PC-9 (cell line): ENCODE measurements around the gene RARS2.

ENCODE experiments used
- CTCF ChIP-seq: fragments of 200-600 bp; sonication (generic); conservative IDR thresholded peaks from 2 replicates; pipeline ENCODE4 v1.6.1; 2017; ENCODE audit warnings: mixed run types, antibody characterized with exemption, mild to moderate bottlenecking, moderate library complexity
- EZH2 ChIP-seq: fragments of 200-600 bp; sonication (generic); IDR thresholded peaks from 2 replicates; pipeline ENCODE4 v1.8.0; 2017; ENCODE audit warnings: antibody characterized with exemption, low read depth

- no peak for TF ChIP-seq CTCF
- TF ChIP-seq EZH2: no peak
Measured at GRCh38 chr6:87572883-87573282, 16.9 kb downstream of the RARS2 start.
